IMR-90 (cell line): ENCODE data around the gene JADE2. TPM values are rescaled to one million over a fixed set of nuclear protein-coding genes. Genes with fewer than 3 reads are reported as not detected.

Source experiments
- ATAC-seq: fragments of 200-7000 bp; cut with Tn5 transposase; 2 replicates; pipeline ENCODE4 v1.9.1; 2020; ENCODE audit warnings: low read depth, mild to moderate bottlenecking, moderate library complexity
- BruUV-seq: library from RNA; stranded (reverse); fragments of 400-500 nt; replicated peaks from 2 replicates; lab custom pipeline; 2021; lab: Mats Ljungman, UMichigan
- CTCF ChIA-PET: fragments of 300-600 bp; formaldehyde crosslinking; extraction: SDS; loops from one replicate; lab custom pipeline; 2021; ENCODE audit warnings: antibody characterized with exemption; lab: Yijun Ruan, JAX
- POLR2A ChIA-PET: fragments of 300-600 bp; sonication (Branson Sonifier 250); formaldehyde crosslinking; loops from one replicate; lab custom pipeline; 2022; ENCODE audit warnings: antibody characterized with exemption; ENCODE audit not compliant: unreplicated experiment; lab: Charles Lee
- DNase-seq: peaks from one replicate; pipeline ENCODE4 v3.0.0; 2013
- H2AFZ ChIP-seq: replicated peaks from 2 replicates; pipeline ENCODE3; 2013; ENCODE audit warnings: low read length, mild to moderate bottlenecking; ENCODE audit not compliant: poor library complexity
- H2AK5ac ChIP-seq: 2 replicates; pipeline ENCODE4 v1.6.1; 2013; ENCODE audit warnings: low read depth, low read length, inconsistent platforms
- H2AK9ac ChIP-seq: replicated peaks from 2 replicates; pipeline ENCODE3; 2013; ENCODE audit warnings: mild to moderate bottlenecking, low read depth, low read length, moderate library complexity; ENCODE audit not compliant: poor library complexity
- H2BK120ac ChIP-seq: 2 replicates; pipeline ENCODE4 v1.6.1; 2013; ENCODE audit warnings: low read depth, low read length, inconsistent platforms
- H2BK15ac ChIP-seq: 3 replicates; pipeline ENCODE4 v1.6.1; 2013; ENCODE audit warnings: low read depth, low read length, inconsistent platforms
- H2BK20ac ChIP-seq: 2 replicates; pipeline ENCODE4 v1.6.1; 2013; ENCODE audit warnings: low read depth, mild to moderate bottlenecking, inconsistent platforms, low read length, moderate library complexity
- H2BK5ac ChIP-seq: 2 replicates; pipeline ENCODE4 v1.6.1; 2013; ENCODE audit warnings: mild to moderate bottlenecking, low read depth, low read length, inconsistent platforms; ENCODE audit not compliant: poor library complexity, severe bottlenecking
- H3K14ac ChIP-seq: replicated peaks from 2 replicates; pipeline ENCODE4 v1.6.1; 2013; ENCODE audit warnings: low read depth, low read length, inconsistent platforms
- H3K18ac ChIP-seq: 2 replicates; pipeline ENCODE4 v1.6.1; 2013; ENCODE audit warnings: low read depth, low read length, control low read depth
- H3K23ac ChIP-seq: 2 replicates; pipeline ENCODE4 v1.6.1; 2013; ENCODE audit warnings: low read depth, low read length, inconsistent platforms
- H3K27ac ChIP-seq: 2 replicates; pipeline ENCODE4 v1.5.1; 2013; ENCODE audit warnings: mild to moderate bottlenecking, control low read depth, low read length; ENCODE audit not compliant: insufficient read depth
- H3K27me3 ChIP-seq: 2 replicates; pipeline ENCODE4 v1.6.1; 2013; ENCODE audit warnings: low read length; ENCODE audit not compliant: control insufficient read depth, insufficient read depth
- H3K36me3 ChIP-seq: 2 replicates; pipeline ENCODE4 v1.6.1; 2013; ENCODE audit warnings: low read length, mixed read lengths; ENCODE audit not compliant: control insufficient read depth, insufficient read depth
- H3K4ac ChIP-seq: 2 replicates; pipeline ENCODE4 v1.6.1; 2013; ENCODE audit warnings: low read depth, low read length, inconsistent platforms
- H3K4me1 ChIP-seq: 2 replicates; pipeline ENCODE4 v1.6.1; 2013; ENCODE audit warnings: low read length, mixed read lengths; ENCODE audit not compliant: control insufficient read depth, insufficient read depth
- H3K4me2 ChIP-seq: 2 replicates; pipeline ENCODE4 v1.6.1; 2013; ENCODE audit warnings: low read depth, mild to moderate bottlenecking, control low read depth, low read length, moderate library complexity
- H3K4me3 ChIP-seq: 2 replicates; pipeline ENCODE4 v1.5.1; 2013; ENCODE audit warnings: low read depth, mild to moderate bottlenecking, control low read depth, low read length, moderate library complexity; ENCODE audit not compliant: insufficient read depth
- H3K56ac ChIP-seq: 2 replicates; pipeline ENCODE4 v1.6.1; 2013; ENCODE audit warnings: low read length, inconsistent platforms; ENCODE audit not compliant: insufficient read depth; ENCODE audit errors: extremely low read depth
- H3K79me1 ChIP-seq, 2 experiments: 2 replicates each; pipeline ENCODE4 v1.6.1; 2013; ENCODE audit warnings: low read length in 2 of 2, inconsistent platforms in 1 of 2, low read depth in 1 of 2
- H3K9ac ChIP-seq: 2 replicates; pipeline ENCODE4 v1.6.1; 2013; ENCODE audit warnings: low read depth, low read length, control low read depth
- H3K9me1 ChIP-seq: 2 replicates; pipeline ENCODE4 v1.6.1; 2013; ENCODE audit warnings: low read length, inconsistent platforms; ENCODE audit not compliant: insufficient read depth
- H3K9me3 ChIP-seq: 2 replicates; pipeline ENCODE4 v1.6.1; 2013; ENCODE audit warnings: low read length; ENCODE audit not compliant: control insufficient read depth, insufficient read depth
- H4K20me1 ChIP-seq: 2 replicates; pipeline ENCODE4 v1.6.1; 2013; ENCODE audit warnings: low read length, inconsistent platforms; ENCODE audit not compliant: insufficient read depth
- H4K5ac ChIP-seq: 2 replicates; pipeline ENCODE4 v1.6.1; 2013; ENCODE audit warnings: mild to moderate bottlenecking, low read depth, low read length, control low read depth
- H4K8ac ChIP-seq, 2 experiments: 2 replicates each; pipeline ENCODE4 v1.6.1; 2013; ENCODE audit warnings: low read depth in 2 of 2, low read length in 2 of 2, control low read depth in 1 of 2, inconsistent platforms in 1 of 2
- H4K91ac ChIP-seq: 2 replicates; pipeline ENCODE4 v1.6.1; 2013; ENCODE audit warnings: low read depth, low read length, inconsistent platforms; ENCODE audit not compliant: insufficient read depth
- MAFK ChIP-seq: IDR thresholded peaks from 2 replicates; pipeline ENCODE4 v1.6.1; 2012; ENCODE audit warnings: low read depth, low read length, improper control_type of control experiment
- POLR2A ChIP-seq: IDR thresholded peaks from 2 replicates; pipeline ENCODE4 v1.6.1; 2012; ENCODE audit warnings: mild to moderate bottlenecking, low read depth, low read length
- RCOR1 ChIP-seq: IDR thresholded peaks from 2 replicates; pipeline ENCODE4 v1.6.1; 2012; ENCODE audit warnings: mild to moderate bottlenecking, low read length, improper control_type of control experiment; ENCODE audit not compliant: insufficient replicate concordance
- WGBS, 2 experiments: methylation state at CpG; one replicate each; pipeline versions ENCODE4 v1.1.5 to v1.1.7; 2013; ENCODE audit warnings: missing lambda C conversion rate in 2 of 2; ENCODE audit not compliant: insufficient read length in 1 of 2; ENCODE audit errors: extremely low coverage in 2 of 2; 5-methylcytosine and 5-hydroxymethylcytosine counted together
- dilution Hi-C: fragments of 300-500 bp; cut with HindIII; formaldehyde crosslinking; loops from one replicate; pipeline ENCODE4 v1.14.3; 2018; ENCODE audit warnings: low sequenced_read_pairs; ENCODE audit not compliant: unreplicated experiment
- in situ Hi-C: fragments of 300-500 bp; cut with MboI; formaldehyde crosslinking; loops from 3 replicates; pipeline ENCODE4 v1.14.3; 2019; ENCODE audit warnings: low sequenced_read_pairs, inconsistent platforms, mixed read lengths
- intact Hi-C: fragments of 100-400 bp; cut with micrococcal nuclease; formaldehyde crosslinking; loops from 2 replicates; pipeline ENCODE4 v1.10.0; 2022
- polyA plus RNA-seq, 3 experiments: library from polyadenylated mRNA; depleted of rRNA; stranded (reverse); fragments of >200 nt; gene quantifications; 2 replicates each; pipeline ENCODE4 v1.2.3, GENCODE V29; 2012; ENCODE audit warnings: low replicate concordance in 1 of 3
- total RNA-seq: library from RNA; depleted of rRNA; stranded (reverse); fragments of >200 nt; gene quantifications from 2 replicates; pipeline ENCODE4 v1.2.3, GENCODE V29; 2012
- TF ChIP-seq, protein P1 (sequence below): fragments of 150-350 bp; IDR thresholded peaks from 2 replicates; pipeline ENCODE4 v1.6.1; 2017; ENCODE audit warnings: mild to moderate bottlenecking, antibody characterized with exemption, low read length, low read depth
- TF ChIP-seq, protein P2 (sequence below): fragments of 150-350 bp; IDR thresholded peaks from 2 replicates; pipeline ENCODE4 v1.6.1; 2016; ENCODE audit warnings: low read depth, mild to moderate bottlenecking, low read length, moderate library complexity, borderline replicate concordance

Gene JADE2
- total and polyA plus RNA-seq, 2 of the 4 experiments (the other 2 are of a cell fraction): 13.3 to 14.9 TPM

DNA sequence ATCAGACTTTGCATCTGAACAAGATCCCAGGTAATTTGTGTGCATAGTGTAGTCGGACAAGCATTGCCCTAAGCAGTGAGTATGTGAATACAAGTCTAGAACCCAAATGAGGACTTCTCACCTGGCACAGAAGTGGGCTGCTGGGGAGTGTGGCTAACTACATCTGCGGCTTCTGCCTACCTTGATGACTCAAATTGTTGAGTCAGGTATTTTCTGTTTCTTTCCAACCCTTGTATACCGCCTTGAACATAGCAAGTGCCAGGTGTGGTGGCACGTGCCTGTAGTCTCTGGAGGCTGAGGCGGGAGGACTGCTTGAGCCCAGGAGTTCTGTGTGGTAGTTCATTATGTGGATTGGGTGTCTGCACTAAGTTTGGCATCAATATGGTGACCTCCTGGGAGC lies 7.9 kb upstream of the JADE2 start:
- no peaks in the 10 kb centered on the region for H3K79me1 ChIP-seq
- DNase-seq (no peak), ATAC-seq (no peak)
- no peak overlapping the region for H3K4me3 ChIP-seq
- no peak overlapping the region for H2BK20ac ChIP-seq
- 96% methylated on average over 5 of the region's 5 CpGs; no CpG with 5 or more reads in 1 of the 2 experiments for WGBS, 2 experiments
- no peaks in the 10 kb centered on the region for H4K20me1 ChIP-seq
- H2BK5ac ChIP-seq: no peak overlapping the region
- H2BK120ac ChIP-seq: no peak overlapping the region
- H4K8ac ChIP-seq: no peak overlapping the region
- H3K9me1 ChIP-seq: 0 out of 2 replicates have a peak, but pooled peaks cover under 1% of the 10 kb centered on the region
- TF ChIP-seq, protein P1, sequence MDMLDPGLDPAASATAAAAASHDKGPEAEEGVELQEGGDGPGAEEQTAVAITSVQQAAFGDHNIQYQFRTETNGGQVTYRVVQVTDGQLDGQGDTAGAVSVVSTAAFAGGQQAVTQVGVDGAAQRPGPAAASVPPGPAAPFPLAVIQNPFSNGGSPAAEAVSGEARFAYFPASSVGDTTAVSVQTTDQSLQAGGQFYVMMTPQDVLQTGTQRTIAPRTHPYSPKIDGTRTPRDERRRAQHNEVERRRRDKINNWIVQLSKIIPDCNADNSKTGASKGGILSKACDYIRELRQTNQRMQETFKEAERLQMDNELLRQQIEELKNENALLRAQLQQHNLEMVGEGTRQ: no peak
- TF ChIP-seq RCOR1 (no peak), POLR2A (no peak), MAFK (peak; percentile 44)
- TF ChIP-seq, protein P2, sequence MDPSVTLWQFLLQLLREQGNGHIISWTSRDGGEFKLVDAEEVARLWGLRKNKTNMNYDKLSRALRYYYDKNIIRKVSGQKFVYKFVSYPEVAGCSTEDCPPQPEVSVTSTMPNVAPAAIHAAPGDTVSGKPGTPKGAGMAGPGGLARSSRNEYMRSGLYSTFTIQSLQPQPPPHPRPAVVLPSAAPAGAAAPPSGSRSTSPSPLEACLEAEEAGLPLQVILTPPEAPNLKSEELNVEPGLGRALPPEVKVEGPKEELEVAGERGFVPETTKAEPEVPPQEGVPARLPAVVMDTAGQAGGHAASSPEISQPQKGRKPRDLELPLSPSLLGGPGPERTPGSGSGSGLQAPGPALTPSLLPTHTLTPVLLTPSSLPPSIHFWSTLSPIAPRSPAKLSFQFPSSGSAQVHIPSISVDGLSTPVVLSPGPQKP: no peak
- no peaks in the 10 kb centered on the region for H3K9me3 ChIP-seq
- H3K36me3 ChIP-seq: no peaks in the 10 kb centered on the region
- no peak overlapping the region for H3K14ac ChIP-seq
- H2AFZ ChIP-seq: no peak overlapping the region
- no peak overlapping the region for H4K91ac ChIP-seq
- H3K18ac ChIP-seq: no peak overlapping the region
- H3K56ac ChIP-seq: no peak overlapping the region
- ChIA-PET CTCF (no interaction called here), POLR2A (interaction anchor here (0.5 kb wide), 1 partner anchor 7 kb away, joined by 6 read pairs; no protein-coding TSS in a partner anchor)
- no peak overlapping the region for H3K23ac ChIP-seq
- in situ Hi-C loops: no loop called here
- H4K5ac ChIP-seq: no peak overlapping the region
- H3K27me3 ChIP-seq: peaks cover 7% of the 10 kb centered on the region
- peaks cover 1% of the 10 kb centered on the region; the same call in 1 of the 2 replicates for H3K4me1 ChIP-seq
- no peak overlapping the region for H3K4ac ChIP-seq
- H2BK15ac ChIP-seq: no peak overlapping the region
- no peak overlapping the region for H2AK5ac ChIP-seq
- dilution Hi-C loops: no loop called here
- intact Hi-C loops: no loop called here
- H3K9ac ChIP-seq: no peak overlapping the region
- no peak overlapping the region for H3K4me2 ChIP-seq
- H2AK9ac ChIP-seq: no peak overlapping the region
- no TSS peak for BruUV-seq
- H3K27ac ChIP-seq: no peak overlapping the region
